HepG2 (cell line): ENCODE data around the gene OTOL1. TPM values are rescaled to one million over a fixed set of nuclear protein-coding genes. Genes with fewer than 3 reads are reported as not detected.

Experiments
- ATAC-seq: fragments of 200-7000 bp; cut with Tn5 transposase; 3 replicates; pipeline ENCODE4 v1.9.1; 2020; ENCODE audit warnings: mild to moderate bottlenecking, moderate library complexity
- BruUV-seq: library from RNA; stranded (reverse); fragments of 400-500 nt; replicated peaks from 2 replicates; lab custom pipeline; 2021; lab: Mats Ljungman, UMichigan
- CTCF ChIA-PET: fragments of 300-600 bp; formaldehyde crosslinking; extraction: SDS; loops from one replicate; lab custom pipeline; 2021; ENCODE audit warnings: low total read pairs, inconsistent platforms, low intra/inter-chr PET ratio; lab: Yijun Ruan, JAX
- POLR2A ChIA-PET: fragments of 350-600 bp; sonication (Branson Sonifier 250); formaldehyde crosslinking; loops from one replicate; lab custom pipeline; 2020; ENCODE audit warnings: antibody characterized with exemption, inconsistent platforms; lab: Yijun Ruan, JAX
- DNase-seq: peaks from one replicate; pipeline ENCODE4 v3.0.0-alpha.2; 2015; ENCODE audit warnings: low spot score
- FAIRE-seq: peaks from 3 replicates; lab custom pipeline; 2011; peaks lifted over from hg19 to GRCh38; lab: Jason Lieb, UNC
- H2AFZ ChIP-seq: one replicate; pipeline ENCODE4 v1.6.1; 2011; ENCODE audit warnings: low read length, inconsistent platforms
- H3K27ac ChIP-seq: fragments of 300-600 bp; 3 replicates; pipeline ENCODE4 v1.8.0; 2011; ENCODE audit warnings: mixed run types, mild to moderate bottlenecking, mixed read lengths, low read length, inconsistent platforms; ENCODE audit not compliant: insufficient read depth; ENCODE audit errors: extremely low read length
- H3K27me3 ChIP-seq, 2 experiments: fragments of 200-600 bp in 1 of 2; 2 replicates in 1 of 2; 3 replicates in 1 of 2; pipeline versions ENCODE4 v1.6.0 to v1.8.0; 2011; ENCODE audit warnings: low read length in 2 of 2, mild to moderate bottlenecking in 2 of 2, moderate library complexity in 2 of 2, inconsistent platforms in 1 of 2; ENCODE audit not compliant: insufficient read depth in 2 of 2, control insufficient read depth in 1 of 2
- H3K36me3 ChIP-seq, 2 experiments: fragments of 200-600 bp in 1 of 2; replicated peaks in 1 of 2; 2 replicates in 1 of 2; 3 replicates in 1 of 2; pipeline versions ENCODE4 v1.5.1 to v1.8.0; 2011; ENCODE audit warnings: low read length in 2 of 2, inconsistent platforms in 1 of 2; ENCODE audit not compliant: insufficient read depth in 2 of 2, control insufficient read depth in 1 of 2
- H3K4me1 ChIP-seq: 2 replicates; pipeline ENCODE4 v1.5.1; 2012; ENCODE audit warnings: low read length, inconsistent platforms; ENCODE audit not compliant: insufficient read depth
- H3K4me2 ChIP-seq: 2 replicates; pipeline ENCODE4 v1.6.0; 2011; ENCODE audit warnings: low read depth, low read length, inconsistent platforms
- H3K4me3 ChIP-seq, 3 experiments: fragments of 200-600 bp in 1 of 3; sonication (generic), shearing (Covaris generic) in 1 of 3; replicated peaks in 1 of 3; 2 replicates each; pipeline ENCODE4 v1.5.1; 2011 to 2016; ENCODE audit warnings: low read length in 3 of 3, inconsistent platforms in 2 of 3, low read depth in 2 of 3, mild to moderate bottlenecking in 2 of 3, control low read depth in 1 of 3, mixed read lengths in 1 of 3; ENCODE audit not compliant: insufficient read depth in 1 of 3
- H3K79me2 ChIP-seq: one replicate; pipeline ENCODE4 v1.6.1; 2011; ENCODE audit warnings: low read length, inconsistent platforms; ENCODE audit not compliant: insufficient read depth
- H3K9ac ChIP-seq: 2 replicates; pipeline ENCODE4 v1.6.0; 2011; ENCODE audit warnings: mild to moderate bottlenecking, low read depth, low read length, inconsistent platforms; ENCODE audit not compliant: insufficient read depth
- H3K9me3 ChIP-seq: 2 replicates; pipeline ENCODE4 v1.5.1; 2012; ENCODE audit warnings: mild to moderate bottlenecking, low read length
- H4K20me1 ChIP-seq: 2 replicates; pipeline ENCODE4 v1.6.0; 2011; ENCODE audit warnings: inconsistent platforms, mild to moderate bottlenecking, low read length, moderate library complexity; ENCODE audit not compliant: insufficient read depth
- ATF2 ChIP-seq: sonication (generic); formaldehyde crosslinking; IDR thresholded peaks from 2 replicates; pipeline ENCODE4 v1.4.0; 2020; ENCODE audit warnings: missing genetic modification reagents
- CBX2 ChIP-seq, 2 experiments: fragments of 200-600 bp in 1 of 2; sonication (generic); formaldehyde crosslinking in 1 of 2; IDR thresholded peaks; 2 replicates each; pipeline versions ENCODE4 v1.7.0 to v1.8.1; 2018 to 2022; ENCODE audit warnings: low read depth in 2 of 2, low read length in 1 of 2, mild to moderate bottlenecking in 1 of 2, missing genetic modification reagents in 1 of 2
- CENPT ChIP-seq: sonication (generic); formaldehyde crosslinking; IDR thresholded peaks from 2 replicates; pipeline ENCODE4 v1.8.0; 2022; ENCODE audit warnings: low read depth, mild to moderate bottlenecking, moderate library complexity, missing genetic modification reagents
- HNF1A ChIP-seq, 2 experiments: sonication (generic) in 1 of 2; formaldehyde crosslinking in 1 of 2; IDR thresholded peaks; 2 replicates each; pipeline versions ENCODE4 v1.4.0 to v1.6.1; 2016 to 2020; ENCODE audit warnings: borderline replicate concordance in 1 of 2, low read depth in 1 of 2, mild to moderate bottlenecking in 1 of 2, missing genetic modification reagents in 1 of 2
- MTF1 ChIP-seq: sonication (generic); formaldehyde crosslinking; IDR thresholded peaks from 2 replicates; pipeline ENCODE4 v1.5.0; 2020; ENCODE audit warnings: missing genetic modification reagents
- SSRP1 ChIP-seq: IDR thresholded peaks from 2 replicates; pipeline ENCODE4 v1.6.1; 2016; ENCODE audit warnings: control low read depth
- TOE1 ChIP-seq: sonication (generic); formaldehyde crosslinking; IDR thresholded peaks from 2 replicates; pipeline ENCODE4 v1.4.0; 2020; ENCODE audit warnings: mild to moderate bottlenecking, missing genetic modification reagents
- ZNF350 ChIP-seq: sonication (generic); formaldehyde crosslinking; IDR thresholded peaks from 2 replicates; pipeline ENCODE4 v1.4.0; 2020; ENCODE audit warnings: mild to moderate bottlenecking, low read depth, missing genetic modification reagents, borderline replicate concordance
- ZNF513 ChIP-seq: sonication (generic); formaldehyde crosslinking; conservative IDR thresholded peaks from 2 replicates; pipeline ENCODE4 v1.5.0; 2020; ENCODE audit warnings: missing genetic modification reagents
- ZNF549 ChIP-seq: sonication (generic); formaldehyde crosslinking; IDR thresholded peaks from 2 replicates; pipeline ENCODE4 v1.5.0; 2020; ENCODE audit warnings: missing genetic modification reagents
- ZNF720 ChIP-seq: sonication (generic); formaldehyde crosslinking; IDR thresholded peaks from 2 replicates; pipeline ENCODE4 v1.4.0; 2020; ENCODE audit warnings: missing genetic modification reagents
- WGBS: methylation state at CpG from one replicate; pipeline ENCODE4 v1.1.6; 2017; ENCODE audit warnings: low lambda C conversion rate; 5-methylcytosine and 5-hydroxymethylcytosine counted together
- in situ Hi-C: cut with HindIII; loops from 2 replicates; pipeline ENCODE4 v1.10.0; 2017; ENCODE audit warnings: low pct_unique_long_range_greater_than_20kb; ENCODE audit not compliant: extremely low pct_ligation_motif_present
- intact Hi-C: fragments of 100-400 bp; cut with micrococcal nuclease; formaldehyde crosslinking; loops from one replicate; pipeline ENCODE4 v1.10.0; 2022; ENCODE audit not compliant: unreplicated experiment
- polyA plus RNA-seq, 8 experiments: library from polyadenylated mRNA; depleted of rRNA in 3 of 8; stranded (reverse) in 7 of 8; unstranded in 1 of 8; fragments of >200 nt; fragmentation: Illumina TruSeq in 4 of 8; extraction: Trizol in 4 of 8; gene quantifications; 2 replicates each; pipeline versions ENCODE4 v1.2.1 to v1.2.3, GENCODE V29; 2011 to 2016; ENCODE audit warnings: low read depth in 4 of 8, missing spikeins in 1 of 8, mixed read lengths in 1 of 8; ENCODE audit not compliant: insufficient read depth in 1 of 8
- total RNA-seq, 5 experiments: library from RNA; depleted of rRNA; stranded (reverse); fragments of >200 nt; fragmentation: Illumina TruSeq; extraction: Trizol; gene quantifications; 2 replicates each; pipeline ENCODE4 v1.2.3, GENCODE V29; 2016; ENCODE audit warnings: low read depth in 1 of 5

The OTOL1 gene
- total and polyA plus RNA-seq, 2 of the 13 experiments (the other 11 are each of a cell fraction or from before 2014, with no cell fraction given) = not detected

GRCh38 chr3:161455962-161456361 is 40.6 kb upstream of the OTOL1 start:
- H3K9me3 ChIP-seq = no peaks in the 10 kb centered on the region
- no peak overlapping the region for H3K4me2 ChIP-seq
- no peaks in the 10 kb centered on the region for H3K36me3 ChIP-seq
- ATAC-seq = no peak
- no peaks in the 10 kb centered on the region for H3K27me3 ChIP-seq
- no peak overlapping the region for H3K9ac ChIP-seq
- no peak for DNase-seq
- no peaks in the 10 kb centered on the region for H3K79me2 ChIP-seq
- in situ Hi-C loops = no loop called here
- ChIA-PET CTCF (no interaction called here), POLR2A (no interaction called here)
- no peak for FAIRE-seq
- TF ChIP-seq ZNF350 (CRISPR knock-in tag) = no peak
- no peak for TF ChIP-seq ZNF549
- TF ChIP-seq SSRP1 (CRISPR knock-in tag) = no peak
- TF ChIP-seq ZNF720 (CRISPR knock-in tag) = no peak
- no peak for TF ChIP-seq ATF2 (CRISPR knock-in tag)
- no TSS peak for BruUV-seq
- H4K20me1 ChIP-seq = no peaks in the 10 kb centered on the region
- H3K4me1 ChIP-seq = no peaks in the 10 kb centered on the region
- H3K27ac ChIP-seq = no peak overlapping the region
- WGBS = 0% methylated on average over 2 of the region's 2 CpGs
- H3K4me3 ChIP-seq = no peak overlapping the region
- H2AFZ ChIP-seq = no peak overlapping the region
- intact Hi-C loops = no loop called here

- no peak for FAIRE-seq
- no peaks in the 10 kb centered on the region for H3K79me2 ChIP-seq
- H3K4me3 ChIP-seq = no peak overlapping the region
- no peaks in the 10 kb centered on the region for H3K36me3 ChIP-seq
- no peaks in the 10 kb centered on the region for H3K4me1 ChIP-seq
- no peak overlapping the region for H3K4me2 ChIP-seq
- no TSS peak for BruUV-seq
- no peak overlapping the region for H3K27ac ChIP-seq
- no peak for DNase-seq
- peaks cover 5% of the 10 kb centered on the region; the same call in 1 of the 2 replicates for H3K9me3 ChIP-seq
- ChIA-PET CTCF (no interaction called here), POLR2A (no interaction called here)
- in situ Hi-C loops (no loop called here), intact Hi-C loops (no loop called here)
- no peak for TF ChIP-seq HNF1A (IDR thresholded peaks at IDR 0.05; ENCODE audit: low read depth)
- no peak for TF ChIP-seq HNF1A (CRISPR knock-in tag; IDR thresholded peaks at IDR 0.05; ENCODE audit: borderline replicate concordance)
- no peak for TF ChIP-seq MTF1 (CRISPR knock-in tag)
- no peak for TF ChIP-seq ZNF513 (CRISPR knock-in tag)
- TF ChIP-seq CBX2 (IDR thresholded peaks at IDR 0.05; ENCODE audit: low read depth, low read length) = no peak
- TF ChIP-seq CBX2 (CRISPR knock-in tag; IDR thresholded peaks at IDR 0.05; ENCODE audit: low read depth) = no peak
- no peak for TF ChIP-seq TOE1 (CRISPR knock-in tag)
- no peak for TF ChIP-seq CENPT
- H3K9ac ChIP-seq = no peak overlapping the region
- no peak for ATAC-seq
- no peak overlapping the region for H2AFZ ChIP-seq
- no peaks in the 10 kb centered on the region for H4K20me1 ChIP-seq
- H3K27me3 ChIP-seq = no peaks in the 10 kb centered on the region; a peak in 1 of 5 replicates
These were observed 34.5 kb upstream of the OTOL1 start for GRCh38 chr3:161462138-161462537.
